NCI-H526 (cell line): ENCODE measurements around the gene MBOAT7.
"Not testable (repeated sequence)": the region's sequence is repeated elsewhere in the genome, so short reads cannot be mapped to it uniquely, and the experiment has no call there.

Experiments used
- DNase-seq, 2 experiments: peaks; one replicate each; lab custom pipeline; 2025; lab: John Stamatoyannopoulos, UW

Gene MBOAT7, protein sequence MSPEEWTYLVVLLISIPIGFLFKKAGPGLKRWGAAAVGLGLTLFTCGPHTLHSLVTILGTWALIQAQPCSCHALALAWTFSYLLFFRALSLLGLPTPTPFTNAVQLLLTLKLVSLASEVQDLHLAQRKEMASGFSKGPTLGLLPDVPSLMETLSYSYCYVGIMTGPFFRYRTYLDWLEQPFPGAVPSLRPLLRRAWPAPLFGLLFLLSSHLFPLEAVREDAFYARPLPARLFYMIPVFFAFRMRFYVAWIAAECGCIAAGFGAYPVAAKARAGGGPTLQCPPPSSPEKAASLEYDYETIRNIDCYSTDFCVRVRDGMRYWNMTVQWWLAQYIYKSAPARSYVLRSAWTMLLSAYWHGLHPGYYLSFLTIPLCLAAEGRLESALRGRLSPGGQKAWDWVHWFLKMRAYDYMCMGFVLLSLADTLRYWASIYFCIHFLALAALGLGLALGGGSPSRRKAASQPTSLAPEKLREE

DNA sequence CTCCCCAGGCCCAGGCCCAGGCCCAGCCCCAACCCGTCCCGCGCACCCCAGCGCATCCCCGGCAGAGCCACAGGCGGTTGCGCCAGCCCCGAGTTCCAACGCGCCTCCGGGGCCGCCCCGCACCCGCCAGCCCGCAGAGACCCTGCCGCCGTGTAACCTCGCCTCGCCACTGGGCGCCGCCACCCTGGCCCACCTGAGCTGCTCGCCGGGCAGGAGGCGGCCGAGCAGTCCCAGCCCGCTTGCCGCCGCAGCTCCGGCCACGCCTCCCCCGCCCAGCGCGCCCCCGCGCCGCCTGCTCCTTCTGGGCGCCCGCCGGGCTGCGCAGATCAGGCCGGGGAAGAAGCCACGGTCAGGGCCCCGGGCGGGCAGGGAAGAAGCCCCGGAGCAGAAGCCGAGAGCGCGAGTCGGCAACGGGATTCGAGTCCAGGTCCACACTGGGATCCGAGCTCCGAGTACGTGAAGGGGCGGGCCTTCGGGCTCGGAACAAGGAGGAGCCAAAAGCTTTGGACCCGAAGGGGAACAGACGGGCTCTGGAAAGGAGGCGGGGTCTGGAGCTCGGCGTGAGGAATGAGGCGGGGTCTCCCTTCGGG lies at the start of gene MBOAT7:
Gene MBOAT7 (minus strand): TSS at position 436 of the 590 bp plus-strand sequence. CDS start 1,072 bp downstream, outside the sequence.
- DNase-seq: no peak

DNA sequence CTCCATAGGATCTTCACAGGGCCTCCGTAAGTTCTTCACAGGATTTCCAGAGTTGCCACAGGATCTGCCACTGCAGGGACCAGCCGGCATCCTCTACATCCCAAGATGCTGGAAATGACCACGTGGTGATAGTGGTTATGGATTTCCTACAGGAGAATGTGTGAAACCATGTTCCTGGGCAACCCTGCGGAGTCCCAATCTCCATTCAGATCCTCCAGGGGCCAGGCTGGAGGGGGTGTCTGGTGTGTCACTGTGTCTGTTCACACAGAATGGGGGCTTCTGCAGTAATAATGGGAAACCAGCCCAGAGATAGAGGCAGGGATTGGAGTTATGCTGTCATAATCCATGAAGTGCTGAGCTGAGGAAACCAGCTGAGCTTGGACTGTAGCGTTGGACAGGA lies 44.6 kb upstream of the MBOAT7 start:
- no peak for DNase-seq

DNA sequence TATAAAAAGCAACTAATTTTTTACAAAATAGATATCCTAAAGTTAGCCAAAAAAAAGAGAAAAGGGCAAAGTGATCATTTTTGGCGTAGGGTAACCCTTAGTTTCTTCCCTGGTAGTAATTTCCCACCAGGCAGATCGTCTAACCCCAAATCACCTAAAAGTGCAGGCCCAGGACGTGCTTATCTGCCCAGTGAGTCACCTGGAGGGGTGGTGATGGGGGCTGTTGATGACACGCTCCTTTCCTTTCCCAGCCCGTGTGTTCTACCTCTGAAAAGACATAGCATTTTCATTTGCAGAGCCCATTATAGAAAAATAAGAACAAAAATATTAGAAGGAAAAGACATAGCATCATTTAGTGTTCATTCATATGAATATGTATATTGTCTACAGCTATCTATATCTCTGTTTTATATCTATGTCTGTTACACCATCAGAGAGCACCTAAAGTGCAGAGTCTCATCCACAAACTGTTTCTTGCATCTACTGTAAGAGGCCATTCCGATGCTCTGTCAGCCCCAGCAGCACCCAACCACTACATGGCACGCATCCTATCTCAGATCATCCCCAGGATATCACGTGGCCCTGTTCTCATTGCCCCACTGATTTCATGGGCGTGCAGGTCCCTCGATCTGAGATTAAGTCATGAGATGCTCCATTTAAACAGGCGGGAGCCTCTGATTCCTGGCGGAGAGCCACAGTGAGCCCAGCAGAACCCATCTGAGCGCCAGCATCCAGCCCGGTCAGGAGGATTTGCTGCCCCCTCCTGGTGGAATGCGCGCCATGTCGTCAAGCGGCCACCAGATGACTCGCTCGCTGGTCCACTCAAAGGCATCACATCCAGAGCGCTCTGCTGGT lies 41.9 kb upstream of the MBOAT7 start:
- DNase-seq: peak; percentile 83 to 93

DNA sequence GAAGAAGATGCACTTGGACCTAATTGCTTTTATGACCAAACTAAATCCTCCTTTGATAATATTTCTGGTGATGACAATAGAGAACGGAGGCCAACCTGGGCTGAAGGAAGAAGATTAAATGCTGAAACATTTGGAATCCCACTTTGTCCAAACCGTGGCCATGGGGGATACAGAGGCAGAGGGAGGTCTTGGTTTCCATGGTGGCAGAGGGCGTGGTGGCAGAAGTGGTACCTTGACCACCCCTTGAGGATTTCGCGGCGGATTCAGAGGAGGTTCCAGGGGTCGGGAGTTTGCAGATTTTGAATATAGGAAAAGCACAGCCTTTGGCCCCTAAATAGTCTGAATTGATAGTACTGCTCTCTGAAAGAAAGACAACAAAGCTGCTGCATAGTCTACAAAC lies 40.7 kb upstream of the MBOAT7 start:
- no peak for DNase-seq

DNA sequence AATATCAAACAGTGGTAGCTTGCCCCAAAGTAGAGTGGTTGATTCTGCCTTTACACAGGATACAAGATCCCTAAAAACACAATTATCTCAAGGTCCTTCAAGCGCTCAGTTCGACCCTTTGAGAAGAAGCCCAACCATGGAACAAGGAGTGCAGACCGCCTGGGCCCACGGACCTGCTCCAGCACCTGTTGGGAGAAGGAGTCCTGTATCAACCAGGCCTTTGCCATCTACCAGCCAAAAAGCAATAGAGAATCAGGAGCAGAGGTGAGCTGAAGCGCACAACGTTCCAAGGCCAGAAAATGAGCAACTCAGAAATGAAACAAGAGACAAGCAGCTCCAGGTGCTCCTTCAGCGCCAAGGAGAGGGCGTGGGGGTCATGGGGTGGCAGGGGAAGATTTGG lies 39.8 kb upstream of the MBOAT7 start:
- DNase-seq: no peak

DNA sequence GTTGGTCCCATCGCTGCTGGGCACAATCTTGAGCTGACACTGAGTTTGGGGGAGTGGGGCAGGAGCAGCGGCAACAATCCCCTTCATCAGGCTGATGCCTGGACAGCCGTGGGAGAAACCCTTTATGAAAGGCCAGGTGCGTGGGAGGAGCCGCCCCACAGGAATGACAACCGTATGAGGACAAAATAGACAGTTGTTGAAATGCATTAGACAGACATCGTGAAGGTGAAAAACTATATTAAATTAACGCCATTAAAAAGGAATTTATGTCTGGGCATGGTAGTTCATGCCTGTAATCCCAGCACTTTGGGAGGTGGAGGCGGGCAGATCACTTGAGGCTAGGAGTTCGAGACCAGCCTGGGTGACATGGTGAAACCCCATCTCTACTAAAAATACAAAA lies 35.2 kb upstream of the MBOAT7 start:
- DNase-seq: not testable (repeated sequence)

DNA sequence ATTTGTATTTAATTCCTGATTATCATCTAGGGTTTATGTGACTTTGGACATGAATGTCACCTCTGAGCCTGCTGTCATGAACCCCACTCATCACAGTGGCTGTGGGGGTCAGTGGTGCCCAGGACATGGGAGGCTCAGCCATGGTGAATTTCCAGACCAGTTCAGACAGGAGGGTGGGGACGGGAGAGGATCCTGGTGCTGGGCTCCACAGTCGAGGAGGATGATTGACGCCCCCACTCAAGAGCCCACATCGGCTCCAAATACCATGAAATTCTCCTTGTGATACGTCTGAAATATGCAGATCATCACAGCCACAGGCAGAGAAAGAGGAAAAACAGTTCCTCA lies 34.5 kb upstream of the MBOAT7 start:
- not testable (repeated sequence) for DNase-seq

DNA sequence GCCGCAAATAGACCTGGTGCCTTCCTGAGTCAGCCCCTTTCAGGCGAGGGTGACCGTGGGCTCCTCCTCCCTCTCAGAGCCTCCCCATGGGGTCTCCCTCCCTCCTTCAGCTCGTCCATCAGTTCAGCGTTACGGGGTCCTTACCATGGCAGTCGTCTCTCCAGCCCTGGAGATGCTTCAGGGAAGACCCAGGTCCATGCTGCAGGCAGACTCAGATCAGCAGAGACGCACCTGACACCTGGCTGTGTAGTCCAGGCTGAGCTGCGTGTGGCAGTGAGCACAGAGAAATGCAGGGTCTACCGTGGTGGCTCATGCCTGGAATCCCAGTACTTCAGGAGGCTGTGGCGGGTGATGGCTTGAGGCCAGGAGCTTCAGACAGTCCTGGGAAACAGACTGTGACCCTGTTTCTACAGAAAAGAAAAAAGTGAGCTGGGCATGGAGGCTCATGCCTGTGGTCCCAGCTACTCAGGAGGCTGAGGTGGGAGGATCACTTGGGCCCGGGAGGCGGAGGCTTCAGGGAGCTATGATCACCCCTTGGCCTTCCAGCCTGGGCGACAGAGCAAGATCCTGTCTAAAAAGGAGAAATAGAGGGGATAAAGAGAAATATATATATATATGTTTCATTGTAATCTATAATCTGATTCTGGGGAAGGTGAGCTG lies 34.0 kb upstream of the MBOAT7 start:
- DNase-seq: not testable (repeated sequence)

DNA sequence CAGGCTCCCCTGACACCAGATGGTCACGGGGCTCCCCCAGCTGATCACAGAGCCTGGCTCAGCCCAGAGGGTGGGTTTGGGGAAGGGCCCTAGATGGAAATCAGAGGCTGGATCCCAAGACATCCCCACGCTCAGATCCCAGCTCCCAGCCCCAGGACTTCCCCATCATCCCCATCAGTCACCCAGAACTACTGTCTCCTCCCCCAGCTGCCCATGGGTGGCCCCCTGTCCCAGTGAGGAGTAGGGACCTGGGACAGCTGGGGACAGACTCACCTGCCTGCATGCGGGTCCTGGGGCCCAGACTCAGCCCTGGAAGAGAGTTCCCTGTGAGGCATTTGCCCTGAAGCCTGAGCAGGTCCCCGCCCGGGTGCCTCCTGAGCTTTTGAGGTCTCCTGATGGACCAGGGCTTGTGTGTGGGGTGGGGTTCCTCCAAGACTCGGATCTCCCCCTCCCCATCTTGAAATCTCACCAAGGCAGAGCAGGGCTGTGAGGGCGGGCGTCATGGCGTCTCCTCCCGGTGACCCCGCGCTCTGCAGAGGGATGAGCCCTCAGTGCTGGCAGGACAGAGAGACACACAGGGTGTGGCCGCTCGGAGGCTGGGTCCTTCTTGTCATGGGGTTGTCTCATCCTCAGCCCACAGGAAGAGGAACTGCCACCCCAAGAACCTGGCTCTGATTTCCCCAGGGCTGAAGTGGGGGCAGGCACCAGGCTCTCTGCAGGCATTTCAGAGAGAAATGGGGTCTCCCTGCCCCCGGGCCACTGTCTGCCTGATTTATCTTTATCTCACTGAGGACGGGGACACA lies 33.3 kb upstream of the MBOAT7 start, which contains the start of gene LILRB3:
Gene LILRB3 (minus strand): TSS at position 534 of the 803 bp plus-strand sequence. CDS start 31 bp downstream, at position 503.
- DNase-seq: not testable (repeated sequence)

DNA sequence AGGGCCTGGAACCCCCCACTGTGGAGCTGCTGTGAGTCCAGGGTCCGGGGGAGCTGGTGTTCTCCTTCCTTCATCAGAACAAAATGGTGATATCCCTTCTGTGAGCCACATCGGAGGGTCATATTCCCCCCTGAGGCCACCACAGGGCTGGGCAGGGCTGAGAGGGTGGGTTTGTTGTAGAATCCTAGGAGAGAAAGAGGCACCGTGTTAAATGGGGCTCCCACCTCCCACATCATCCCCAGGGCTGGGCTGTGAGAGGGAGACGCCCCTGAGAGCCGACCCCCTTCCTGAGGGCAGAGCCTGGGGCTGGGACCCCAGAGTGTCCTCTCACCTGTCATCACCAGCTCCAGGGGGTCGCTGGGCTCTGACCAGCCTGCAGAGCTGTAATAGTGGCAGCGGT lies 32.6 kb upstream of the MBOAT7 start:
- not testable (repeated sequence) for DNase-seq

DNA sequence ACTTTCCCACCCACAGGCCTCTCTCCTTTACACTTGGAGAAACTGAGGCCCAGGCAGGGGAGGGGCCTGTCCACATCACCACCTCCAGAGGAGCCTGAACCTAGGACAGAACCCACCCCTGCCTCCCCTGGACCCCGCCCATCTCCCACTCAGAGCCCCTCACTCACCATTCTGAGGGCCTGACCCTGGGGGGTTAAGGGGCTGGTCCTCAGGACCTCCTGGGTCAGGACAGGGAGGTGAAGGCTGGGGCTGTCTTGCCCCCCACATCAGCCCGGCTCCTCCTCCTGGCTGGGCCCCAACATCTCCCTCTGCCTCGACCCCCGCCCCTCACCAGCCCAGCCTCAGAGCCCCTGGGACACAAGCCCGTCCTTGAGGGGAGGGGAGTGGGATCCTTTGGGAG lies 30.3 kb upstream of the MBOAT7 start:
- not testable (repeated sequence) for DNase-seq

DNA sequence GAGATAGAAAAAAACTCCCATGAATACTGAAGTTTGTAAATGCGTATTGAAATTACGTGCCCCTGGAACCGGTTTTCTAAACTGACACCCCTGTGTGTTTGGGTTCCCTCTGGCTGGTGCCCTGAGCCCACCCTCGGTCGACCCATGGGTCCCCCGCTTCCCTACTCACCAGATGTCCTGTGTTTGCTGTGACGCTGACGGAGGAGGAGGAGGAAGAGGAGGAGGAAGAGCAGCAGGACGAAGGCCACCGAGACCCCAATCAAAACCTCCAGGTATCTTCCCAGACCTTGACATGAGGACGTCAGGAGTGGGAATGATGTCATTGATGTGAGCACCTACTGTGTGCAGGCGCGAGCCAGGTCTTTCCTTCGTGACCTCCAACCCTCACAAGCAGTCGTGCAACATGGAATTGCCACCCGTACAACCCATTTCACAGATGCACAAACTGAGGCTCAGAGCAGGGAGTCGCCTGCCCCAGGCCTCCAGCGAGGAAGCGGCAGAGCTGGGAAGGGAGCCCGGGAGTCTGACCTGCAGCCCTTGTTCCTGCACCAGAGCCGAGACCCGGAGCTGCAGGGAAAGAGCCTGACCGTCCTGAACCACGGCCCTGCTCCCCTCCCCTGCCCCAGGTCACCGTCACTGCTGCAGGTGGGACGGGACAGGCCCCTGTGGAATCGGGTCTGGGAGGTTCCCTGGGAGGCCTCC lies 29.7 kb upstream of the MBOAT7 start:
- no peak for DNase-seq

DNA sequence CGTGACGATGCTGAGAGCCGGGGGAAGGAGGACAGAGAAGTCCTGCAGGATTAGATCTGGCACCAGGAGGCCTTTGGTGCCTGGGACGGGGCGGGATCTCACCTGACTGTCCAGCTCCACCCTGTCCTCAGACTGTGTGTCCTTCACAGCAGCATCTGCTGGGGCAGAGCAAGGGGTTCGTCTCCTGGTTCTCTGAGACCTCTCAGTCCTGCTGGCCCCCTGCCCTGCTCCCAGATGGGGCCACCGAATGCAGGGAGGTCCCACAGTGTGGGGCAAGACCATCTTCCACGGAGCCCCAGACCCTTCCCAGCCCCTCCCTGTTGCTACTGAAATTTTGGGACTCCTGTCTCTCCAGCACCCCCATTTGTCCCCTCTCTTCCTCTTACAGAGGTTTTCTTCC lies 28.9 kb upstream of the MBOAT7 start:
- DNase-seq: no peak

DNA sequence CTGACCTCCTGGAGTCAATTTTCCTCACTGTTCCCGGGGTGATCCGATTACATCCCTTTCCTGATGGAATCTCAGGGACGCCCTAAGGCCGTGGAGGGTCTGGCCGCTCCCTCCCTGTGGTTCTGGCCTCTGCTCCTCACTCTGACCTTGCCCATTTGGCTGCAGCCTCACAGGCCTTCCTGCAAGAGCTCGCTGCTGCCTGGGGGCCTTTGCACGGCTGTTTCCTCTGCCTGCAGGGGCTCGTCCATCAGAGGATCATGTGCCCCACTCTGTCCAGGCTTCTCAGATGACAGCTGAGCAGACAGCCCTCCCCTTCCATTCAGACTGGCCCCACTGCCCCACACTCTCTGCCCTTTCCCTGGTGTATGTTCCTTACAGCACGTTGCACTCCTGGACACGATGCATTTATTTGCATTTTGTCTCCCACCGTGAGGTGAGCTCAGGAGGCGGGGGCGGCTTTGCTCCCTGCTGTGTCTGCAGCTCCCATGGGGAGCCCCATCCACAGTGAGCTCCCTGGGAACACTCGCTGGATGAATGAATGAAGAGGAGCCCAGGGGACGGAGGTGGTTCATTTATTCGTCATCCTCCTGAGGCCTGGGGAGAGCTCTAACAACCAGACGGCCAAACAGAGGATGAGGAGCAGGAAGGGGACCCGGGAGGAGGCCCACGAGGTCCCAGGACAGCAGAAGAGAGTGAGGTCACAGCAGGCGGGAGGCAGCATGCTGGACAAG lies 28.3 kb upstream of the MBOAT7 start:
- DNase-seq: not testable (repeated sequence)

DNA sequence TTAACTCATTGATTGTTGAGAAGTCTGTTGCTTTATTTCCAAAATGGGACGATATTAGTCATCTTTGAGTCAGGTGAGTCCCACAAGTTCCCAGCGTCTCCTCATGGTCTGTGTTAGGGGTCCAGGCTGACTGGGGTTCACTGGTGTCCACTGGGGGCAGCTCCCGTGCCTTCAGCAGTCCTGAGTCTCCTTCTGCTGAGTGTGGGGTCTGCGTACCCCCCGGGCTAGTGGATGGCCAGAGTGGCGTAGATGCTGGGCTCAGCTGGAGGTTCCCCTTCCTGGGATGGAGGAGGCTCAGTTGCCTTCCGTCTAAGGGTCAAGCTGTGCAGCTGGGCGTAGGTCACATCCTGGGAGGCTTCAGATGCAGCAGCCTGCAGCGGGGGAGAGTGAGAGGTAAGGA lies 27.5 kb upstream of the MBOAT7 start:
- DNase-seq: no peak

DNA sequence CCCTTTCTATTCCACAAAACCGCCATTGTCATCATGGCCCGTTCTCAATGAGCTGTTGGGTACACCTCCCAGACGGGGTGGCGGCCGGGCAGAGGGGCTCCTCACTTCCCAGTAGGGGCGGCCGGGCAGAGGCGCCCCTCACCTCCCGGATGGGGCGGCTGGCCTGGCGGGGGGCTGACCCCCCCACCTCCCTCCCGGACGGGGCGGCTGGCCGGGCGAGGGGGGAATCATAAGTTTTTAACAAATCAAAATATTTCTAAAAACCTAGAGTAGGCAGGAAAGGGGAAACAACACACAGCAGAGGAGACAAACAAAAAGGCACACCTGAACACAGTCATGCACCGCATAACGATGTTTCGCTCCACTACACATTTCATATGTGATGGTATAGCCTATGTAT lies 25.4 kb upstream of the MBOAT7 start:
- DNase-seq: not testable (repeated sequence)

DNA sequence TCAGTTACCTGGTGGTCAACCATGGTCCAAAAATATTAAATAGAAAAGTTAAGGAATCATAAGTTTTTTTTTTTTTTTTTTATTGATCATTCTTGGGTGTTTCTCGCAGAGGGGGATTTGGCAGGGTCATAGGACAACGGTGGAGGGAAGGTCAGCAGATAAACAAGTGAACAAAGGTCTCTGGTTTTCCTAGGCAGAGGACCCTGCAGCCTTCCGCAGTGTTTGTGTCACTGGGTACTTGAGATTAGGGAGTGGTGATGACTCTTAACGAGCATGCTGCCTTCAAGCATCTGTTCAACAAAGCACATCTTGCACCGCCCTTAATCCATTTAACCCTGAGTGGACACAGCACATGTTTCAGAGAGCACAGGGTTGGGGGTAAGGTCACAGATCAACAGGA lies 24.8 kb upstream of the MBOAT7 start:
- DNase-seq: not testable (repeated sequence)

DNA sequence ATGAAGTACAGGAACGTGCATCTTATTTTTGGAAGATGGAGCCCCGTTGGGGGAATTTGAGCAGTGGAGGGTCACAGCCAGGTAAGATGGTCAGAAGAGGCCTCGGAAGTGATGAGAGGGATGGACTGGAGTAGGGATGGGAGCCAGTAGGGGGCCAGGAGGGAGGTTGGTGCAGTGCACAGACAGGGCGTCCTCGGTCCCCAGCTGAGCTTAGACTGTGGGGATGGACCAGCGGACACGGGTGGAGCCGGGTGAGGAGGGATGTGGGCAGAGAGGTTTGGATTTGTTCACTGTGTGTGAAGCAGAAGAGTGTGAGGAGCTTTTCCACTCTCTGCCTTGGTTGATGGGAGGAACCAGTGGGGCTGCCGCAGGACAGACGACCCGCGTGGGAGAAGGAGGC lies 21.9 kb upstream of the MBOAT7 start:
- DNase-seq: no peak

DNA sequence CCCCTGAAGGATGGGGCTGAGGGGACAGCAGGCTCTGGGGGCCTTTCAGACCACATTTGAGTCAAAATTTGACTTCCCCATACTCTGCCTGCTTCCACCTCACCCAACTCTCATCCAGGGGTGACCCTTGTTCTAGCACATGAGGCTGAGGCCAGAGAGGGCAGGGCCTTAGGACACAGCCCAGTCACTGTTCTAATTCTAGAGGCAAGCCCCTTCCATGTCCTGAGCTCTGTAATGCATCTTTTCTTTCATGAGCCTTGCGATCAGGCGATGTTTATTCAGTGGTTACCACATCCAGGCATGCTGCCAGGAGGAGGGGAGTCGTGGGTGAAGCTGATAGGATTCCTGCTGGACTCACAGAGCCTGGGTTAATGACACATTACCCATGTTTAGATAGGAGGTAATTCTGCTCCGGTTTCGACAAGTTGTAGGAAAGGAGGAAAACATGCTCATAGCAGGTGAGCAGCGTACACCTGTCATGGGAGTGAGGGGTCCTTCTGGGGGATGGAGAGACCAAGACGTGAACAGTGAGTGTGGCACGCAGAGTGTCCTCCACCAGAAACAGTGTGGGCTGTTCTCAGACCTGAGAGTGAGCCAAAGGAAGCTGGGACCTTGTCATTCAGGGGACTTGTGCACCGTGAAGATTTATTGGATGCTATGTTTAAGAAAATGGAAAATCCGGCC lies 20.6 kb upstream of the MBOAT7 start:
- peak; percentile 65 to 67 for DNase-seq
